Measurements from ENCODE around the gene COL8A2.

DNA sequence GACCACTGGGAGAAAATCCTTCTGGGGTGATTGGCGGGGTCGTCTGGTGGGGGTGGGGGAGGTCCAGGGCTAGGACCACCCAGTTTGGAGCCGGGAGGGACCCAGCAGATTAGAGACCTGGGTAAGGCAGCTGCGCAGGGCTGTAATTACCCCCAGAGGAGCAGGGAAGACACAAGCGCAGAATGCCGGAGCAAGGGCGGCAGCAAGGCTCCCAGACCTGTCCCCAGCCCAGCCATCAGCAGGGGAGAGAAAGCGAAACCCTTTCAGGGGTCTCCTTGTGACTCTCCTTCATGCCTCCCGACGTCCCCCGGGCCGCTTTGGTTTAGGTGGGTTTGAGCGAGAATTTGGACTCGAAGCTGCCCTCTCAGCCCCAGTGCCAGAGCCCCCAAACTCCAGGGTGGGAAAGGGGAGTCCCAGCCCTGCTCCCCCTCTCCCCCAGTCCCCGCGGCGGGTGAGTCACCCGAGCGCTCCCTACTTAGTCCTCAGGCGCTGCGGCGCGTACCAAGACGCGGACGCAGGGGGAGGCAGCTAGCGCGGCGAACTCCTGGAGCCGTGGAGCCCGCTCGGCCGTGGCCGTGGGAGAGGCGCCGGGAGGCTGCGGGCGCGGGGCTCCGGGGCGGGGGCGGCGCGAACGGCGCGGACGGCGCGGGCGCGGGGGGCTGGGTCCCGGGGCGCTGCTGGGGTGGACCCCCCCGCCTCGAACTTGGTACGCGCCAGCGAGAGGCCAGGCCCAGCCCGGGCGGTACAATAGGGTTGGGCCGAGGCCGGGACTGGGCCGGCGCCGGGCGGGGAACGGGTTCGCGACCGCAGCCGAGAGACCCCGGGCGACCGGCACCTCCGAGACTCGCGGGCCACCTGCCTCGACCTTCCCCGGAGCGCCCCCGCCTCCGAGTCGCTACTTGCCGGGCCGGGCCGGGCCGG, 30.6 kb upstream of the COL8A2 start, which contains the start of gene MAP7D1:
- TF ChIP-seq SUZ12 (IDR thresholded peaks at IDR 0.05; ENCODE audit: extremely low read depth, insufficient read depth, insufficient read length) (no peak), YY1 (IDR thresholded peaks at IDR 0.05; ENCODE audit: insufficient read depth, insufficient read length) (no peak)

All from NT2/D1 (cell line).